GM12874 (cell line): ENCODE results near the gene VWC2.

Experiments
- CTCF ChIP-seq: IDR thresholded peaks from 2 replicates; pipeline ENCODE4 v1.5.1; 2011; ENCODE audit warnings: low read depth, mild to moderate bottlenecking, control low read depth, low read length, moderate library complexity; ENCODE audit not compliant: insufficient read depth

VWC2 gene

GRCh38 chr7:49800031-49800430 is 26.6 kb downstream of the VWC2 start:
- TF ChIP-seq CTCF = no peak

GRCh38 chr7:49802600-49802999 is 29.2 kb downstream of the VWC2 start:
- TF ChIP-seq CTCF = no peak

GRCh38 chr7:49803812-49804211 is 30.4 kb downstream of the VWC2 start:
- TF ChIP-seq CTCF = no peak

- no peak for TF ChIP-seq CTCF
Measured at GRCh38 chr7:49805371-49806007, 32.1 kb downstream of the VWC2 start.

GRCh38 chr7:49812534-49812933 is 39.1 kb downstream of the VWC2 start:
- TF ChIP-seq CTCF = no peak

- TF ChIP-seq CTCF = no peak
Measured at GRCh38 chr7:49817279-49817678, 43.8 kb downstream of the VWC2 start.

- no peak for TF ChIP-seq CTCF
Measured at GRCh38 chr7:49821181-49821580, 47.7 kb downstream of the VWC2 start.
